Measurements from ENCODE around the gene PSMG4. TPM values are rescaled to one million over a fixed set of nuclear protein-coding genes. Genes with fewer than 3 reads are reported as not detected.
A peak's percentile ranks its signal among the peaks of the same experiment; 100 is the strongest.

The PSMG4 gene
- total and polyA plus RNA-seq, 2 donors from 2014 or later, result 24.9 to 36.8 TPM

- Histone ChIP-seq H3K4me1 (ENCODE audit: control insufficient read depth in 2 of 3, insufficient read depth in 2 of 3, low read depth in 1 of 3, low read length in 3 of 3) (peaks cover 0 to 7% (median 0%) of the 10 kb centered on the region in 3 donors), H3K27ac (ENCODE audit: low read depth in 2 of 2, low read length in 2 of 2) (peak overlapping the region in 1 of 2 donors; percentile 20), H3K9me3 (ENCODE audit: control insufficient read depth in 2 of 3, insufficient read depth in 1 of 3, low read length in 3 of 3) (no peaks in the 10 kb centered on the region), H3K4me3 (ENCODE audit: low read length in 3 of 3) (no peak overlapping the region), H3K27me3 (ENCODE audit: control insufficient read depth, insufficient read depth, low read length) (no peaks in the 10 kb centered on the region), H3K9ac (ENCODE audit: low read length in 3 of 3) (no peak overlapping the region), H3K36me3 (ENCODE audit: control insufficient read depth in 2 of 3, insufficient read depth in 3 of 3, low read length in 3 of 3) (peaks cover 0 to 5% (median 4%) of the 10 kb centered on the region in 3 donors)
- intact Hi-C loops (cut with DNase I), result loop anchor here (5.0 kb wide), 1 partner anchor 457 kb away; no protein-coding TSS in a partner anchor
- peak in 1 of 5 donors; percentile 48 for DNase-seq
- FAIRE-seq, result no peak
- no peak for TF ChIP-seq CTCF (IDR thresholded peaks at IDR 0.05; ENCODE audit: borderline replicate concordance, extremely low read depth, insufficient read depth)
Observed at GRCh38 chr6:3280091-3280490, 21.3 kb downstream of the PSMG4 start.

GRCh38 chr6:3280866-3281465 lies 22.2 kb downstream of the PSMG4 start:
- no peak for TF ChIP-seq CTCF (IDR thresholded peaks at IDR 0.05; ENCODE audit: borderline replicate concordance, extremely low read depth, insufficient read depth)
- no peaks in the 10 kb centered on the region for H3K9me3 ChIP-seq (ENCODE audit: control insufficient read depth in 2 of 3, insufficient read depth in 1 of 3, low read length in 3 of 3)
- intact Hi-C loops (cut with DNase I), result loop anchor here (5.0 kb wide), 1 partner anchor 456 kb away; no protein-coding TSS in a partner anchor
- no peak overlapping the region for H3K4me3 ChIP-seq (ENCODE audit: low read length in 3 of 3)
- DNase-seq, result peak in 2 of 5 donors; percentile 29 to 55
- peaks cover 0 to 7% (median 0%) of the 10 kb centered on the region in 3 donors for H3K4me1 ChIP-seq (ENCODE audit: control insufficient read depth in 2 of 3, insufficient read depth in 2 of 3, low read depth in 1 of 3, low read length in 3 of 3)
- H3K27ac ChIP-seq (ENCODE audit: low read depth in 2 of 2, low read length in 2 of 2), result peak overlapping the region; percentile 11 to 49
- H3K9ac ChIP-seq (ENCODE audit: low read length in 3 of 3), result no peak overlapping the region
- H3K36me3 ChIP-seq (ENCODE audit: control insufficient read depth in 2 of 3, insufficient read depth in 3 of 3, low read length in 3 of 3), result peaks cover 0 to 5% (median 4%) of the 10 kb centered on the region in 3 donors
- FAIRE-seq, result no peak
- H3K27me3 ChIP-seq (ENCODE audit: control insufficient read depth, insufficient read depth, low read length), result no peaks in the 10 kb centered on the region

- Histone ChIP-seq H3K4me3 (ENCODE audit: low read length in 3 of 3) (no peak overlapping the region), H3K4me1 (ENCODE audit: control insufficient read depth in 2 of 3, insufficient read depth in 2 of 3, low read depth in 1 of 3, low read length in 3 of 3) (peaks cover 0 to 7% (median 0%) of the 10 kb centered on the region in 3 donors), H3K9ac (ENCODE audit: low read length in 3 of 3) (no peak overlapping the region), H3K9me3 (ENCODE audit: control insufficient read depth in 2 of 3, insufficient read depth in 1 of 3, low read length in 3 of 3) (no peaks in the 10 kb centered on the region), H3K36me3 (ENCODE audit: control insufficient read depth in 2 of 3, insufficient read depth in 3 of 3, low read length in 3 of 3) (peaks cover 0 to 4% (median 1%) of the 10 kb centered on the region in 3 donors), H3K27ac (ENCODE audit: low read depth in 2 of 2, low read length in 2 of 2) (peak overlapping the region; percentile 49 to 50), H3K27me3 (ENCODE audit: control insufficient read depth, insufficient read depth, low read length) (no peaks in the 10 kb centered on the region)
- TF ChIP-seq CTCF (IDR thresholded peaks at IDR 0.05; ENCODE audit: borderline replicate concordance, extremely low read depth, insufficient read depth), result no peak
- intact Hi-C loops (cut with DNase I), result loop anchor here (5.0 kb wide), 1 partner anchor 455 kb away; no protein-coding TSS in a partner anchor
- DNase-seq (peak in 3 of 5 donors; percentile 26 to 68 (median 49)), FAIRE-seq (no peak)
Observed at GRCh38 chr6:3281631-3282475, 23.1 kb downstream of the PSMG4 start.

All from kidney (tissue), 14 donors.